K562 (cell line): Measurements from ENCODE around the gene JUP. TPM values are rescaled to one million over a fixed set of nuclear protein-coding genes. Genes with fewer than 3 reads are reported as not detected.

ENCODE experiments used
- CCNT2 ChIP-seq: IDR thresholded peaks from 2 replicates; pipeline ENCODE4 v1.6.1; 2011; ENCODE audit warnings: borderline replicate concordance, low read depth, mild to moderate bottlenecking, moderate library complexity, mixed read lengths, low read length; ENCODE audit not compliant: insufficient read length; ENCODE audit errors: extremely low read depth
- GTF2F1 ChIP-seq: IDR thresholded peaks from 2 replicates; pipeline ENCODE4 v1.6.1; 2011; ENCODE audit warnings: low read depth, low read length, improper control_type of control experiment
- TBP ChIP-seq: optimal IDR thresholded peaks from 2 replicates; pipeline ENCODE3; 2011; ENCODE audit warnings: low read depth, low read length, improper control_type of control experiment
- ZNF282 ChIP-seq: sonication (generic); formaldehyde crosslinking; IDR thresholded peaks from 2 replicates; pipeline ENCODE4 v1.8.1; 2023; ENCODE audit warnings: missing genetic modification reagents
- ZNF699 ChIP-seq: fragments of 250-450 bp; sonication (Bioruptor Pico); IDR thresholded peaks from 2 replicates; pipeline ENCODE4 v1.8.0; 2021; ENCODE audit warnings: mild to moderate bottlenecking, moderate library complexity; ENCODE audit not compliant: insufficient replicate concordance
- polyA plus RNA-seq, 8 experiments: library from polyadenylated mRNA; depleted of rRNA in 4 of 8; stranded (reverse) in 5 of 8; unstranded in 3 of 8; fragments of >200 nt; fragmentation: Nextera tagmentation in 2 of 8; fragmentation: Illumina TruSeq in 1 of 8; extraction: Ambion mirVana in 2 of 8; extraction: Trizol in 1 of 8; gene quantifications; 2 replicates each; pipeline versions ENCODE4 v1.2.1 to v1.2.3, GENCODE V29; 2011 to 2014; ENCODE audit warnings: inconsistent platforms in 1 of 8, missing spikeins in 1 of 8
- total RNA-seq, 7 experiments: library from RNA; depleted of rRNA in 6 of 7; stranded (reverse); fragments of >200 nt in 6 of 7; fragmentation: Illumina TruSeq in 2 of 7; extraction: Trizol in 2 of 7; gene quantifications; 2 replicates each; pipeline versions ENCODE4 v1.2.1 to v1.2.3, GENCODE V29; 2011 to 2021; ENCODE audit warnings: low replicate concordance in 1 of 7
- TF ChIP-seq, protein P1 (sequence below), 2 experiments: fragments of 200-800 bp in 1 of 2; sonication (Bioruptor generic) in 1 of 2; sonication (generic) in 1 of 2; formaldehyde crosslinking in 1 of 2; IDR thresholded peaks in 1 of 2; conservative IDR thresholded peaks in 1 of 2; 2 replicates each; pipeline versions ENCODE4 v1.5.0 to v1.6.1; 2016 to 2020; ENCODE audit warnings: missing compliant biosample characterization in 1 of 2, missing genetic modification characterization in 1 of 2, missing genetic modification reagents in 1 of 2
- TF ChIP-seq, protein P2 (sequence below), 2 experiments: fragments of 450-650 bp; conservative IDR thresholded peaks; 2 replicates each; pipeline ENCODE4 v1.6.1; 2017; ENCODE audit warnings: mild to moderate bottlenecking in 2 of 2, moderate library complexity in 2 of 2

The JUP gene
- total and polyA plus RNA-seq, 9 of the 15 experiments (the other 6 are each of a cell fraction or from before 2014, with no cell fraction given), result 6.4 to 177 (median 31.2) TPM

DNA sequence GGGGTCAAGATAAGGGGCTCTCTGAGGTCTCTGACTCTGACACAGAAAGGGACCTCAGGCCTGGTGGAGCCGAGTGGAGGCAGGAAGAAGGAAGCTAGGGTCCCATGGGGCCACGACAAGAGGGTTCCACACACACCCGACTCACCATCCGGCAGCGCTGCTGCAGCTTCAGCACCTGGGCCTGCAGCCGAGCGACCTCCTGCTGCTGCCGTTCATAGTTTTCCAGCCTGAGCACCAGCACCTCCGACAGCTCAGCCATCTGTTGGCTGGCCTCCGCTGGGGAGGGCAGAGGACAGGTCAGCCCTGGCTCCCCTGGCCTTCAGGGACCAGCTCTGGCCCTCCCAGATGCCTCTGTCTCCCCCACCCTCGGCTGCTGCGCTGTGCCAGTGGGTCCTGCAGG lies 58.5 kb downstream of the JUP start (continued):
- TF ChIP-seq, protein P1, sequence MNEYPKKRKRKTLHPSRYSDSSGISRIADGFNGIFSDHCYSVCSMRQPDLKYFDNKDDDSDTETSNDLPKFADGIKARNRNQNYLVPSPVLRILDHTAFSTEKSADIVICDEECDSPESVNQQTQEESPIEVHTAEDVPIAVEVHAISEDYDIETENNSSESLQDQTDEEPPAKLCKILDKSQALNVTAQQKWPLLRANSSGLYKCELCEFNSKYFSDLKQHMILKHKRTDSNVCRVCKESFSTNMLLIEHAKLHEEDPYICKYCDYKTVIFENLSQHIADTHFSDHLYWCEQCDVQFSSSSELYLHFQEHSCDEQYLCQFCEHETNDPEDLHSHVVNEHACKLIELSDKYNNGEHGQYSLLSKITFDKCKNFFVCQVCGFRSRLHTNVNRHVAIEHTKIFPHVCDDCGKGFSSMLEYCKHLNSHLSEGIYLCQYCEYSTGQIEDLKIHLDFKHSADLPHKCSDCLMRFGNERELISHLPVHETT (CRISPR knock-in tag; conservative IDR thresholded peaks at IDR 0.05 in 1 of 2, IDR thresholded peaks at IDR 0.05 in 1 of 2), result no peak
- TF ChIP-seq ZNF699 (CRISPR knock-in tag) (no peak), CCNT2 (no peak), TBP (no peak), GTF2F1 (no peak), ZNF282 (CRISPR knock-in tag) (no peak)
- TF ChIP-seq, protein P2, sequence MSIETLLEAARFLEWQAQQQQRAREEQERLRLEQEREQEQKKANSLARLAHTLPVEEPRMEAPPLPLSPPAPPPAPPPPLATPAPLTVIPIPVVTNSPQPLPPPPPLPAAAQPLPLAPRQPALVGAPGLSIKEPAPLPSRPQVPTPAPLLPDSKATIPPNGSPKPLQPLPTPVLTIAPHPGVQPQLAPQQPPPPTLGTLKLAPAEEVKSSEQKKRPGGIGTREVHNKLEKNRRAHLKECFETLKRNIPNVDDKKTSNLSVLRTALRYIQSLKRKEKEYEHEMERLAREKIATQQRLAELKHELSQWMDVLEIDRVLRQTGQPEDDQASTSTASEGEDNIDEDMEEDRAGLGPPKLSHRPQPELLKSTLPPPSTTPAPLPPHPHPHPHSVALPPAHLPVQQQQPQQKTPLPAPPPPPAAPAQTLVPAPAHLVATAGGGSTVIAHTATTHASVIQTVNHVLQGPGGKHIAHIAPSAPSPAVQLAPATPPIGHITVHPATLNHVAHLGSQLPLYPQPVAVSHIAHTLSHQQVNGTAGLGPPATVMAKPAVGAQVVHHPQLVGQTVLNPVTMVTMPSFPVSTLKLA (conservative IDR thresholded peaks at IDR 0.05), result no peak
